ENCODE measurements around the gene AVPR1B. TPM values are rescaled to one million over a fixed set of nuclear protein-coding genes. Genes with fewer than 3 reads are reported as not detected.
A peak's percentile ranks its signal among the peaks of the same experiment; 100 is the strongest.

Gene AVPR1B
- total RNA-seq, 1 donor from 2014 or later: not detected

GRCh38 chr1:206114692-206115640 lies 2.2 kb downstream of the AVPR1B start:
- DNase-seq: no peak
- intact Hi-C loops (cut with micrococcal nuclease): no loop called here
- ATAC-seq: no peak

GRCh38 chr1:206112600-206113301 lies 4.4 kb downstream of the AVPR1B start:
- DNase-seq (no peak), ATAC-seq (no peak)
- intact Hi-C loops (cut with micrococcal nuclease): no loop called here

GRCh38 chr1:206111271-206111927 lies 5.8 kb downstream of the AVPR1B start:
- no peak for DNase-seq
- ATAC-seq: no peak
- intact Hi-C loops (cut with micrococcal nuclease): no loop called here

- intact Hi-C loops (cut with micrococcal nuclease): no loop called here
- ATAC-seq (no peak), DNase-seq (no peak)
Observed at GRCh38 chr1:206110820-206111219, 6.4 kb downstream of the AVPR1B start.

- DNase-seq (no peak), ATAC-seq (no peak)
- intact Hi-C loops (cut with micrococcal nuclease): no loop called here
Observed at GRCh38 chr1:206110161-206110560, 7.0 kb downstream of the AVPR1B start.

- intact Hi-C loops (cut with micrococcal nuclease): loop anchor here (5.0 kb wide), 1 partner anchor 317 kb away; no protein-coding TSS in a partner anchor
- ATAC-seq (no peak), DNase-seq (no peak)
Observed at GRCh38 chr1:206109718-206110117, 7.5 kb downstream of the AVPR1B start.

GRCh38 chr1:206108635-206109034 lies 8.6 kb downstream of the AVPR1B start:
- intact Hi-C loops (cut with micrococcal nuclease): loop anchor here (5.0 kb wide), 1 partner anchor 316 kb away; no protein-coding TSS in a partner anchor
- ATAC-seq (no peak), DNase-seq (no peak)

GRCh38 chr1:206107168-206107544 lies 10.0 kb downstream of the AVPR1B start:
- intact Hi-C loops (cut with micrococcal nuclease): loop anchor here (2.0 to 5.0 kb wide), 2 partner anchors 122 to 315 kb away; no protein-coding TSS in a partner anchor
- ATAC-seq: peak; percentile 22
- DNase-seq: no peak

GRCh38 chr1:206106328-206107167 lies 10.6 kb downstream of the AVPR1B start:
- intact Hi-C loops (cut with micrococcal nuclease): loop anchor here (2.0 to 5.0 kb wide), 2 partner anchors 122 to 314 kb away; no protein-coding TSS in a partner anchor
- ATAC-seq: peak; percentile 91

GRCh38 chr1:206105464-206105995 lies 11.7 kb downstream of the AVPR1B start:
- ATAC-seq (no peak), DNase-seq (no peak)
- intact Hi-C loops (cut with micrococcal nuclease): loop anchor here (5.0 kb wide), 1 partner anchor 313 kb away; no protein-coding TSS in a partner anchor

More at GRCh38 chr1:206106328-206107167, 10.6 kb downstream of the AVPR1B start:
- DNase-seq: peak; percentile 84

- ATAC-seq (no peak), DNase-seq (no peak)
- intact Hi-C loops (cut with micrococcal nuclease): no loop called here
Observed at GRCh38 chr1:206103979-206104378, 13.2 kb downstream of the AVPR1B start.

GRCh38 chr1:206102292-206102936 lies 14.8 kb downstream of the AVPR1B start:
- intact Hi-C loops (cut with micrococcal nuclease): no loop called here
- DNase-seq (no peak), ATAC-seq (no peak)

- no peak for DNase-seq
- ATAC-seq: no peak
- intact Hi-C loops (cut with micrococcal nuclease): no loop called here
Observed at GRCh38 chr1:206101351-206102045, 15.7 kb downstream of the AVPR1B start.

GRCh38 chr1:206100226-206100815 lies 16.9 kb downstream of the AVPR1B start:
- intact Hi-C loops (cut with micrococcal nuclease): no loop called here
- DNase-seq: no peak
- ATAC-seq: no peak

GRCh38 chr1:206098242-206098919 lies 18.8 kb downstream of the AVPR1B start:
- intact Hi-C loops (cut with micrococcal nuclease): no loop called here

GRCh38 chr1:206097381-206097780 lies 19.8 kb downstream of the AVPR1B start:
- ATAC-seq (no peak), DNase-seq (no peak)
- intact Hi-C loops (cut with micrococcal nuclease): no loop called here

More at GRCh38 chr1:206098242-206098919, 18.8 kb downstream of the AVPR1B start:
- no peak for DNase-seq
- no peak for ATAC-seq
